Measurements from ENCODE around the gene MAPK1IP1L. TPM values are rescaled to one million over a fixed set of nuclear protein-coding genes. Genes with fewer than 3 reads are reported as not detected.
A peak's percentile ranks its signal among the peaks of the same experiment; 100 is the strongest.

Gene MAPK1IP1L
- total and polyA plus RNA-seq, 2 of the 13 experiments (the other 11 are each of a cell fraction or from before 2014, with no cell fraction given), result 27.8 to 68.4 TPM

GRCh38 chr14:55109836-55110235 is 58.4 kb downstream of the MAPK1IP1L start:
- Histone ChIP-seq H3K27me3 (ENCODE audit: control insufficient read depth in 1 of 2, insufficient read depth in 2 of 2, low read length in 2 of 2) (no peaks in the 10 kb centered on the region), H3K79me2 (ENCODE audit: insufficient read depth, low read length) (no peaks in the 10 kb centered on the region), H3K4me1 (ENCODE audit: insufficient read depth, low read length) (peaks cover 58% of the 10 kb centered on the region), H4K20me1 (ENCODE audit: insufficient read depth, low read length) (no peaks in the 10 kb centered on the region), H2AFZ (ENCODE audit: low read length) (no peak overlapping the region), H3K27ac (ENCODE audit: extremely low read length, insufficient read depth, low read length) (no peak overlapping the region), H3K9ac (ENCODE audit: insufficient read depth, low read depth, low read length) (no peak overlapping the region), H3K9me3 (ENCODE audit: low read length) (no peaks in the 10 kb centered on the region), H3K4me3 (replicated peaks in 1 of 3; ENCODE audit: insufficient read depth in 1 of 3, low read depth in 2 of 3, low read length in 3 of 3) (no peak overlapping the region), H3K4me2 (ENCODE audit: low read depth, low read length) (no peak overlapping the region), H3K36me3 (replicated peaks in 1 of 2; ENCODE audit: control insufficient read depth in 1 of 2, insufficient read depth in 2 of 2, low read length in 2 of 2) (no peaks in the 10 kb centered on the region)
- intact Hi-C loops (cut with micrococcal nuclease; ENCODE audit: unreplicated experiment), result no loop called here
- ChIA-PET POLR2A (interaction anchor here (0.6 to 3.1 kb wide), 2 partner anchors 13 to 20 kb away, joined by 4 to 22 read pairs; no protein-coding TSS in a partner anchor), CTCF (ENCODE audit: low intra/inter-chr PET ratio, low total read pairs) (no interaction called here)
- no peak for TF ChIP-seq PATZ1 (CRISPR knock-in tag; IDR thresholded peaks at IDR 0.05)
- TF ChIP-seq ZNF746 (CRISPR knock-in tag; IDR thresholded peaks at IDR 0.05), result no peak
- TF ChIP-seq ZBTB37 (CRISPR knock-in tag; IDR thresholded peaks at IDR 0.05), result no peak
- no peak for TF ChIP-seq NFAT5 (CRISPR knock-in tag; IDR thresholded peaks at IDR 0.05)
- no peak for TF ChIP-seq FOXP1 (IDR thresholded peaks at IDR 0.05)
- TF ChIP-seq FOXP1 (CRISPR knock-in tag; IDR thresholded peaks at IDR 0.05), result no peak
- TF ChIP-seq ZNF362 (CRISPR knock-in tag; IDR thresholded peaks at IDR 0.05; ENCODE audit: borderline replicate concordance), result peak; percentile 47; the same call in 1 of the 2 replicates
- peak; percentile 25 for DNase-seq (ENCODE audit: low spot score)
- in situ Hi-C loops (cut with HindIII; ENCODE audit: extremely low pct_ligation_motif_present, low pct_unique_long_range_greater_than_20kb), result no loop called here
- 100% methylated on average over 1 of the region's 1 CpG for WGBS (ENCODE audit: low lambda C conversion rate)
- BruUV-seq (replicated peaks), result no TSS peak
- FAIRE-seq, result no peak
- ATAC-seq, result no peak

All from HepG2 (cell line).